Smooth muscle cell (in vitro differentiated cells): Measurements from ENCODE around the gene CSF3R. TPM values are rescaled to one million over a fixed set of nuclear protein-coding genes. Genes with fewer than 3 reads are reported as not detected.

Experiments
- DNase-seq: peaks from one replicate; lab custom pipeline; 2025; ENCODE audit not compliant: unreplicated experiment; lab: John Stamatoyannopoulos, UW
- H2AFZ ChIP-seq: fragments of 200-600 bp; sonication (generic); 2 replicates; pipeline ENCODE4 v1.6.0; 2016; ENCODE audit warnings: antibody characterized with exemption, low read depth, mild to moderate bottlenecking
- H3F3A ChIP-seq: fragments of 200-600 bp; sonication (generic); 2 replicates; pipeline ENCODE4 v1.6.0; 2017; ENCODE audit warnings: antibody characterized with exemption, low read depth
- H3K27ac ChIP-seq: fragments of 200-600 bp; sonication (generic); 2 replicates; pipeline ENCODE4 v1.5.1; 2016; ENCODE audit warnings: low read depth, mild to moderate bottlenecking
- H3K27me3 ChIP-seq: fragments of 200-600 bp; sonication (generic); 2 replicates; pipeline ENCODE4 v1.6.1; 2016; ENCODE audit warnings: low read depth, mild to moderate bottlenecking
- H3K36me3 ChIP-seq: fragments of 200-600 bp; sonication (generic); 2 replicates; pipeline ENCODE4 v1.5.1; 2016; ENCODE audit warnings: low read depth
- H3K4me1 ChIP-seq: fragments of 200-600 bp; sonication (generic); 2 replicates; pipeline ENCODE4 v1.5.1; 2016; ENCODE audit warnings: low read depth
- H3K4me2 ChIP-seq: fragments of 200-600 bp; sonication (generic); 2 replicates; pipeline ENCODE4 v1.6.0; 2016; ENCODE audit warnings: mild to moderate bottlenecking
- H3K4me3 ChIP-seq: fragments of 200-600 bp; sonication (generic); 2 replicates; pipeline ENCODE4 v1.5.1; 2016; ENCODE audit warnings: mild to moderate bottlenecking
- H3K79me2 ChIP-seq: fragments of 200-600 bp; sonication (generic); 2 replicates; pipeline ENCODE4 v1.6.0; 2016; ENCODE audit warnings: low read depth, mild to moderate bottlenecking
- H3K9ac ChIP-seq: fragments of 200-600 bp; sonication (generic); 2 replicates; pipeline ENCODE4 v1.6.0; 2016; ENCODE audit warnings: low read depth
- H3K9me3 ChIP-seq: fragments of 200-600 bp; sonication (generic); replicated peaks from 2 replicates; pipeline ENCODE4 v1.5.1; 2016; ENCODE audit warnings: low read depth
- H4K20me1 ChIP-seq: fragments of 200-600 bp; sonication (generic); 2 replicates; pipeline ENCODE4 v1.6.0; 2016; ENCODE audit warnings: low read depth
- WGBS: methylation state at CpG from one replicate; pipeline ENCODE4 v1.1.7; 2016; ENCODE audit warnings: low lambda C conversion rate; 5-methylcytosine and 5-hydroxymethylcytosine counted together
- polyA plus RNA-seq: library from polyadenylated mRNA; unstranded; fragments of >200 nt; fragmentation: Nextera tagmentation; extraction: Ambion mirVana; gene quantifications from 2 replicates; pipeline ENCODE4 v1.2.1, GENCODE V29; 2016
- total RNA-seq: library from RNA; depleted of rRNA; stranded (reverse); fragments of >200 nt; gene quantifications from 2 replicates; pipeline ENCODE4 v1.2.3, GENCODE V29; 2014
- TF ChIP-seq, protein P1 (sequence below): fragments of 200-600 bp; sonication (generic); IDR thresholded peaks from 2 replicates; pipeline ENCODE4 v1.5.1; 2017; ENCODE audit warnings: borderline replicate concordance, mild to moderate bottlenecking, antibody characterized with exemption; ENCODE audit not compliant: insufficient read depth, poor library complexity, severe bottlenecking

The CSF3R gene
- total and polyA plus RNA-seq, 2 experiments from 2014 or later = 0.46 to 6.7 TPM

GRCh38 chr1:36524359-36525062 is 41.8 kb upstream of the CSF3R start:
- 87% methylated on average over 16 of the region's 16 CpGs for WGBS
- Histone ChIP-seq H3K79me2 (no peaks in the 10 kb centered on the region), H3K9me3 (no peaks in the 10 kb centered on the region), H3K4me1 (peaks cover 8% of the 10 kb centered on the region), H3K36me3 (no peaks in the 10 kb centered on the region), H3K4me3 (no peak overlapping the region), H4K20me1 (no peaks in the 10 kb centered on the region), H3K9ac (no peak overlapping the region), H3K4me2 (no peak overlapping the region), H2AFZ (no peak overlapping the region), H3K27ac (no peak overlapping the region), H3K27me3 (no peaks in the 10 kb centered on the region), H3F3A (no peaks in the 10 kb centered on the region)
- DNase-seq = no peak
- TF ChIP-seq, protein P1, sequence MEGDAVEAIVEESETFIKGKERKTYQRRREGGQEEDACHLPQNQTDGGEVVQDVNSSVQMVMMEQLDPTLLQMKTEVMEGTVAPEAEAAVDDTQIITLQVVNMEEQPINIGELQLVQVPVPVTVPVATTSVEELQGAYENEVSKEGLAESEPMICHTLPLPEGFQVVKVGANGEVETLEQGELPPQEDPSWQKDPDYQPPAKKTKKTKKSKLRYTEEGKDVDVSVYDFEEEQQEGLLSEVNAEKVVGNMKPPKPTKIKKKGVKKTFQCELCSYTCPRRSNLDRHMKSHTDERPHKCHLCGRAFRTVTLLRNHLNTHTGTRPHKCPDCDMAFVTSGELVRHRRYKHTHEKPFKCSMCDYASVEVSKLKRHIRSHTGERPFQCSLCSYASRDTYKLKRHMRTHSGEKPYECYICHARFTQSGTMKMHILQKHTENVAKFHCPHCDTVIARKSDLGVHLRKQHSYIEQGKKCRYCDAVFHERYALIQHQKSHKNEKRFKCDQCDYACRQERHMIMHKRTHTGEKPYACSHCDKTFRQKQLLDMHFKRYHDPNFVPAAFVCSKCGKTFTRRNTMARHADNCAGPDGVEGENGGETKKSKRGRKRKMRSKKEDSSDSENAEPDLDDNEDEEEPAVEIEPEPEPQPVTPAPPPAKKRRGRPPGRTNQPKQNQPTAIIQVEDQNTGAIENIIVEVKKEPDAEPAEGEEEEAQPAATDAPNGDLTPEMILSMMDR = no peak

DNA sequence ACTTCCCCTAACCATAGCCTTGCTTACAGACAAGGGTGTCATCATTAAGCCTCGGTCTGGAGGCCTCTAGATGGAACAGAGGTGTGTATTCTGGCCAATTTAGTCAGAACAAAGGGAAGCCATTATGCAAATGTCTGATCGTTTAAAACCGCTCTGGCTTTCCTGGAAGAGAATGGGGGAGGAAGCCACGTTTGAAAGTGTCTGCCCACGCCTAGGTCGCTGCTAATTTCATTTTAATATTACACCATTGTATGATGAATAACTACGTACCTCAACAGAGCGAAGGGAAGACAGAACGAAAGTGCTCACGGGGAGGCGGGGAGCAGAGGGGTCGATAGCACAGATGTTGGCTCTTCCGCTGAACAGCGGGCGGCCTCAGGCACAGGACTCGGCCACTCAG is 41.1 kb upstream of the CSF3R start:
- Histone ChIP-seq H3K4me3 (no peak overlapping the region), H3K27me3 (no peaks in the 10 kb centered on the region), H4K20me1 (no peaks in the 10 kb centered on the region), H2AFZ (no peak overlapping the region), H3K4me2 (no peak overlapping the region), H3K4me1 (peaks cover 8% of the 10 kb centered on the region), H3K9ac (no peak overlapping the region), H3K27ac (no peak overlapping the region), H3K79me2 (no peaks in the 10 kb centered on the region), H3K36me3 (no peaks in the 10 kb centered on the region), H3K9me3 (no peaks in the 10 kb centered on the region), H3F3A (no peaks in the 10 kb centered on the region)
- no peak for DNase-seq
- 66% methylated on average over 16 of the region's 16 CpGs for WGBS
- TF ChIP-seq, protein P1 = no peak

- no peak for DNase-seq
- Histone ChIP-seq H3K9ac (no peak overlapping the region), H3K4me3 (no peak overlapping the region), H2AFZ (no peak overlapping the region), H3K79me2 (no peaks in the 10 kb centered on the region), H4K20me1 (no peaks in the 10 kb centered on the region), H3K27ac (no peak overlapping the region), H3F3A (no peaks in the 10 kb centered on the region), H3K9me3 (no peaks in the 10 kb centered on the region), H3K4me1 (peaks cover 8% of the 10 kb centered on the region), H3K4me2 (no peak overlapping the region), H3K36me3 (no peaks in the 10 kb centered on the region), H3K27me3 (no peaks in the 10 kb centered on the region)
- TF ChIP-seq, protein P1 = no peak
- 86% methylated on average over 4 of the region's 4 CpGs for WGBS
Observed at GRCh38 chr1:36523230-36523495, 40.5 kb upstream of the CSF3R start.

DNA sequence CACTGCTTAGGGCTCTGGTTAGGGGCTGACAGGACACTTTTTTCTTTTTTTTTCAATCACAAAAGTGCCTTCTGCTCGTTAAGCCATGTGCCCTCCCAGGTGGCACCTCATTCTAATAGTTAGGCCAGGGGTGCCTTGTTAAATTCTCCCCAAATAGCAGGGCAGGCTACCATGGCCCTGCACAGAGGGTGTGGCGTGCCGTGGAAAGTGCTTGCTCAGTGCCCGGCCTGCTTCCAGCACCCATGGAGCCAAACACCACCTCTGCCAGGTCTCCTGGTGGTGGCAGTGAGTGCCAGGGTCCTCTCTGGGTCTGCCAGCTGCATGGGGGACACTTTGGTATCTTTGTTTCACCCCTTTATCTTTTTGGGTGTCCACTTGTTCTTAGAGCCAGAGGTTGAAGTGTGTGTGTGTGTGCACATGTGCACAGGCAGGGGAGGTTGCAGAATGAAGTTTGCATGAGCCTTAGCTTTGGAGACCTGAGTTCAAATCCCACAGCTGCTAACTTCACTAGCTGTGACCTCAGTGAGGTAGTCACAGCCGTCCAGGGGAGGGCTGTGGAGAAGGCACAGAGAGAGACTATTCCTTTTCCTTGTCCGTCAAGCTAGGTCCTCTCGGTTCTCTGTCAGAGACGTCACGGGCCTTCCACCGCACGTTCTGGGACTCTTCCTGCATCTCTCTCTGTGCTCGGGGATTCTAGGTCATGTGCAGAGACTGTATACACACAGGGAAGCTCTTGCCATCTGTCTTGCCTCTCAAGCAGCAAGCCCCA is 39.9 kb upstream of the CSF3R start:
- Histone ChIP-seq H3K4me3 (no peak overlapping the region), H3K4me1 (peaks cover 8% of the 10 kb centered on the region), H3K4me2 (no peak overlapping the region), H4K20me1 (no peaks in the 10 kb centered on the region), H3F3A (no peaks in the 10 kb centered on the region), H2AFZ (no peak overlapping the region), H3K36me3 (no peaks in the 10 kb centered on the region), H3K9ac (no peak overlapping the region), H3K9me3 (no peaks in the 10 kb centered on the region), H3K27me3 (no peaks in the 10 kb centered on the region), H3K79me2 (no peaks in the 10 kb centered on the region), H3K27ac (no peak overlapping the region)
- TF ChIP-seq, protein P1 = no peak
- 90% methylated on average over 12 of the region's 12 CpGs for WGBS
- no peak for DNase-seq
